GM12878 (cell line): ENCODE results near the gene FAM3B. TPM values are rescaled to one million over a fixed set of nuclear protein-coding genes. Genes with fewer than 3 reads are reported as not detected.

Experiments used
- CEBPB ChIP-seq, 2 experiments: fragments of 150-350 bp in 1 of 2; IDR thresholded peaks; 2 replicates each; pipeline ENCODE4 v1.6.1; 2012 to 2014; ENCODE audit warnings: low read depth in 2 of 2, low read length in 2 of 2, borderline replicate concordance in 1 of 2, inconsistent platforms in 1 of 2
- CHD2 ChIP-seq: IDR thresholded peaks from 2 replicates; pipeline ENCODE4 v1.6.1; 2011; ENCODE audit warnings: low read depth, low read length, improper control_type of control experiment, borderline replicate concordance
- CREM ChIP-seq: IDR thresholded peaks from 2 replicates; pipeline ENCODE4 v1.6.1; 2014; ENCODE audit warnings: antibody characterized with exemption, low read depth
- E2F4 ChIP-seq: IDR thresholded peaks from 2 replicates; pipeline ENCODE4 v1.6.1; 2012; ENCODE audit warnings: low read depth, low read length, improper control_type of control experiment
- EED ChIP-seq: sonication (generic); IDR thresholded peaks from 2 replicates; pipeline ENCODE4 v1.6.1; 2016; ENCODE audit warnings: antibody characterized with exemption, low read depth
- EGR1 ChIP-seq, 2 experiments: IDR thresholded peaks; 1 replicate in 1 of 2; 2 replicates in 1 of 2; pipeline ENCODE4 v1.6.1; 2011 to 2012; ENCODE audit warnings: low read depth in 2 of 2, low read length in 2 of 2, borderline replicate concordance in 1 of 2, mild to moderate bottlenecking in 1 of 2, moderate library complexity in 1 of 2
- ELK1 ChIP-seq: IDR thresholded peaks from 2 replicates; pipeline ENCODE4 v1.6.1; 2012; ENCODE audit warnings: low read depth, low read length, improper control_type of control experiment
- EP300 ChIP-seq, 2 experiments: fragments of 150-350 bp in 1 of 2; IDR thresholded peaks; 2 replicates each; pipeline ENCODE4 v1.6.1; 2011 to 2012; ENCODE audit warnings: low read depth in 2 of 2, low read length in 2 of 2, borderline replicate concordance in 1 of 2, improper control_type of control experiment in 1 of 2, inconsistent platforms in 1 of 2; ENCODE audit not compliant: control insufficient read depth in 1 of 2
- HDAC2 ChIP-seq: fragments of 200-600 bp; sonication (generic); IDR thresholded peaks from 2 replicates; pipeline ENCODE4 v1.6.1; 2017
- HDAC6 ChIP-seq: fragments of 200-600 bp; sonication (generic); IDR thresholded peaks from one replicate; pipeline ENCODE4 v1.8.0; 2017; ENCODE audit warnings: antibody characterized with exemption; ENCODE audit not compliant: unreplicated experiment
- JUNB ChIP-seq: IDR thresholded peaks from 2 replicates; pipeline ENCODE4 v1.6.1; 2016; ENCODE audit warnings: antibody characterized with exemption, mild to moderate bottlenecking
- KDM1A ChIP-seq: fragments of 200-600 bp; sonication (generic); IDR thresholded peaks from 2 replicates; pipeline ENCODE4 v1.6.1; 2016; ENCODE audit warnings: borderline replicate concordance
- MLLT1 ChIP-seq: fragments of 450-650 bp; IDR thresholded peaks from 2 replicates; pipeline ENCODE4 v1.6.1; 2016; ENCODE audit warnings: mild to moderate bottlenecking
- MTA3 ChIP-seq: IDR thresholded peaks from 2 replicates; pipeline ENCODE4 v1.6.1; 2012; ENCODE audit warnings: low read length, inconsistent platforms, borderline replicate concordance
- MYC ChIP-seq: IDR thresholded peaks from 2 replicates; pipeline ENCODE4 v1.6.1; 2011; ENCODE audit warnings: mild to moderate bottlenecking, low read length, moderate library complexity, inconsistent platforms; ENCODE audit not compliant: insufficient read depth, insufficient replicate concordance, insufficient read length, severe bottlenecking
- NRF1 ChIP-seq: conservative IDR thresholded peaks from 2 replicates; pipeline ENCODE4 v1.6.1; 2011; ENCODE audit warnings: mild to moderate bottlenecking, low read depth, low read length, improper control_type of control experiment
- PAX8 ChIP-seq: fragments of 450-650 bp; IDR thresholded peaks from 2 replicates; pipeline ENCODE4 v1.6.1; 2017; ENCODE audit warnings: mild to moderate bottlenecking, moderate library complexity
- PML ChIP-seq: IDR thresholded peaks from 2 replicates; pipeline ENCODE4 v1.6.1; 2012; ENCODE audit warnings: low read length, inconsistent platforms
- RAD21 ChIP-seq: IDR thresholded peaks from 2 replicates; pipeline ENCODE4 v1.6.1; 2011; ENCODE audit warnings: mild to moderate bottlenecking, low read depth, low read length, moderate library complexity; ENCODE audit not compliant: insufficient read depth
- RB1 ChIP-seq: fragments of 450-650 bp; formaldehyde crosslinking; IDR thresholded peaks from 2 replicates; pipeline ENCODE4 v1.6.1; 2017; ENCODE audit warnings: mild to moderate bottlenecking, borderline replicate concordance
- RELB ChIP-seq: fragments of 450-650 bp; IDR thresholded peaks from 2 replicates; pipeline ENCODE4 v1.6.1; 2017; ENCODE audit warnings: low read depth, mild to moderate bottlenecking, moderate library complexity
- RUNX3 ChIP-seq: IDR thresholded peaks from 2 replicates; pipeline ENCODE4 v1.6.1; 2012; ENCODE audit warnings: low read length, inconsistent platforms
- SP1 ChIP-seq: IDR thresholded peaks from one replicate; pipeline ENCODE4 v1.6.1; 2011; ENCODE audit warnings: low read depth, low read length
- SPI1 ChIP-seq: IDR thresholded peaks from 2 replicates; pipeline ENCODE4 v1.6.1; 2011; ENCODE audit warnings: low read depth, mild to moderate bottlenecking, low read length, moderate library complexity, borderline replicate concordance; ENCODE audit not compliant: insufficient read depth
- ZNF274 ChIP-seq: IDR thresholded peaks from one replicate; pipeline ENCODE4 v1.8.0; 2011; ENCODE audit not compliant: insufficient read length, insufficient read depth
- polyA plus RNA-seq, 11 experiments: library from polyadenylated mRNA; depleted of rRNA in 4 of 11; unstranded in 6 of 11; stranded (reverse) in 5 of 11; fragments of >200 nt; fragmentation: Nextera tagmentation in 4 of 11; fragmentation: Illumina TruSeq in 1 of 11; extraction: Ambion mirVana in 4 of 11; extraction: Trizol in 1 of 11; gene quantifications; 1 replicate in 1 of 11; 2 replicates in 10 of 11; pipeline versions ENCODE4 v1.2.1 to v1.2.3, GENCODE V29; 2011 to 2016; ENCODE audit warnings: inconsistent platforms in 2 of 11, missing spikeins in 2 of 11, low read depth in 1 of 11
- total RNA-seq, 4 experiments: library from RNA; depleted of rRNA in 3 of 4; stranded (reverse); fragments of >200 nt in 3 of 4; fragmentation: Illumina TruSeq in 1 of 4; extraction: Trizol in 1 of 4; gene quantifications; 2 replicates each; pipeline versions ENCODE4 v1.2.1 to v1.2.3, GENCODE V29; 2013 to 2021

Gene FAM3B
- total and polyA plus RNA-seq, 10 of the 15 experiments (the other 5 are each of a cell fraction or from before 2014, with no cell fraction given) = 0.12 TPM; not detected in 9

- TF ChIP-seq NRF1 = no peak
- peak; percentile 34; the same call in 1 of the 2 replicates for TF ChIP-seq EED
- no peak for TF ChIP-seq ZNF274
- no peak for TF ChIP-seq PAX8
- TF ChIP-seq ELK1 = 0 out of 2 replicates have a peak, but pooled peaks have one; percentile 21
- peak; percentile 98 for TF ChIP-seq MLLT1
- no peak for TF ChIP-seq E2F4
- TF ChIP-seq RAD21 = no peak
- TF ChIP-seq CHD2 = 0 out of 2 replicates have a peak, but pooled peaks have one; percentile 12
- no peak for TF ChIP-seq MTA3
- no peak for TF ChIP-seq HDAC6
- no peak for TF ChIP-seq CEBPB (IDR thresholded peaks at IDR 0.05; ENCODE audit: borderline replicate concordance in 1 of 2, low read depth in 2 of 2, low read length in 2 of 2)
- peak in 1 of 2 experiments; percentile 15; a peak in 1 of 3 replicates for TF ChIP-seq EGR1 (IDR thresholded peaks at IDR 0.05; ENCODE audit: borderline replicate concordance in 1 of 2, low read depth in 2 of 2, low read length in 2 of 2)
- TF ChIP-seq SPI1 = peak; percentile 58; the same call in 1 of the 2 replicates
- no peak for TF ChIP-seq SP1
- TF ChIP-seq EP300 (IDR thresholded peaks at IDR 0.05; ENCODE audit: borderline replicate concordance in 1 of 2, control insufficient read depth in 1 of 2, low read depth in 2 of 2, low read length in 2 of 2) = no peak
- TF ChIP-seq RELB = no peak
- 0 out of 2 replicates have a peak, but pooled peaks have one; percentile 21 for TF ChIP-seq CREM
- no peak for TF ChIP-seq HDAC2
- no peak for TF ChIP-seq KDM1A
- TF ChIP-seq JUNB = no peak
- TF ChIP-seq RUNX3 = no peak
- no peak for TF ChIP-seq RB1
- no peak for TF ChIP-seq PML
- no peak for TF ChIP-seq MYC
These were observed 53.6 kb downstream of the FAM3B start (continued) for GRCh38 chr21:41369920-41370839.
